Measurements from ENCODE around the gene QSOX2.
A peak's percentile ranks its signal among the peaks of the same experiment; 100 is the strongest.

The QSOX2 gene

GRCh38 chr9:136245219-136246150 lies at the start of gene QSOX2:
QSOX2 (minus strand) TSS chr9:136245812; CDS start chr9:136245803, 9 bp downstream.
- DNase-seq: peak; percentile 84 to 89

GRCh38 chr9:136295055-136295454 lies 49.4 kb upstream of the QSOX2 start:
- no peak for DNase-seq

- DNase-seq: no peak
These were observed 48.8 kb upstream of the QSOX2 start for GRCh38 chr9:136294437-136294836.

GRCh38 chr9:136293476-136294077 lies 48.0 kb upstream of the QSOX2 start:
- no peak for DNase-seq

- DNase-seq: no peak
These were observed 47.2 kb upstream of the QSOX2 start for GRCh38 chr9:136292591-136293448.

GRCh38 chr9:136292026-136292538 lies 46.5 kb upstream of the QSOX2 start:
- no peak for DNase-seq

- DNase-seq: no peak
These were observed 45.9 kb upstream of the QSOX2 start for GRCh38 chr9:136291306-136292025.

- no peak for DNase-seq
These were observed 44.9 kb upstream of the QSOX2 start for GRCh38 chr9:136290508-136291000.

- no peak for DNase-seq
These were observed 44.3 kb upstream of the QSOX2 start for GRCh38 chr9:136289651-136290507.

- DNase-seq: no peak
These were observed 42.5 kb upstream of the QSOX2 start for GRCh38 chr9:136287960-136288753.

- DNase-seq: no peak
These were observed 41.4 kb upstream of the QSOX2 start for GRCh38 chr9:136286987-136287379.

GRCh38 chr9:136286359-136286986 lies 40.9 kb upstream of the QSOX2 start:
- no peak for DNase-seq

GRCh38 chr9:136285501-136286358 lies 40.1 kb upstream of the QSOX2 start:
- DNase-seq: no peak

GRCh38 chr9:136284951-136285350 lies 39.3 kb upstream of the QSOX2 start:
- DNase-seq: no peak

- no peak for DNase-seq
These were observed 38.7 kb upstream of the QSOX2 start for GRCh38 chr9:136284311-136284710.

GRCh38 chr9:136283291-136284235 lies 38.0 kb upstream of the QSOX2 start:
- DNase-seq: peak; percentile 82 to 86

GRCh38 chr9:136282272-136282861 lies 36.8 kb upstream of the QSOX2 start:
- no peak for DNase-seq

Measured in activated T-cell treated with anti-CD3 and anti-CD28 coated beads, Interleukin-2, amount 50 U/mL, for 48 hours (primary cell).